HepG2 (cell line): ENCODE measurements around the gene C22orf31. TPM values are rescaled to one million over a fixed set of nuclear protein-coding genes. Genes with fewer than 3 reads are reported as not detected.

Experiments used
- FOSL2 ChIP-seq: sonication (generic); formaldehyde crosslinking; IDR thresholded peaks from 2 replicates; pipeline ENCODE4 v1.4.0; 2020; ENCODE audit warnings: missing genetic modification reagents
- FOXA3 ChIP-seq: IDR thresholded peaks from 2 replicates; pipeline ENCODE4 v1.6.1; 2016; ENCODE audit warnings: missing genetic modification reagents, missing compliant biosample characterization
- FOXO1 ChIP-seq: sonication (generic); formaldehyde crosslinking; IDR thresholded peaks from 2 replicates; pipeline ENCODE4 v1.4.0; 2020; ENCODE audit warnings: missing genetic modification reagents
- GATAD2A ChIP-seq: IDR thresholded peaks from 2 replicates; pipeline ENCODE4 v1.6.1; 2016
- HOXA3 ChIP-seq: sonication (generic); formaldehyde crosslinking; IDR thresholded peaks from 2 replicates; pipeline ENCODE4 v1.5.0; 2020; ENCODE audit warnings: missing genetic modification reagents
- PLRG1 ChIP-seq: fragments of 450-650 bp; conservative IDR thresholded peaks from 2 replicates; pipeline ENCODE4 v1.6.1; 2016
- POGZ ChIP-seq: sonication (generic); formaldehyde crosslinking; IDR thresholded peaks from 2 replicates; pipeline ENCODE4 v1.4.0; 2020; ENCODE audit warnings: mild to moderate bottlenecking, missing genetic modification reagents
- RXRA ChIP-seq: sonication (generic); formaldehyde crosslinking; IDR thresholded peaks from 2 replicates; pipeline ENCODE4 v1.5.1; 2020; ENCODE audit warnings: missing genetic modification reagents
- TCF7 ChIP-seq: sonication (generic); IDR thresholded peaks from 2 replicates; pipeline ENCODE4 v1.6.1; 2016; ENCODE audit warnings: antibody characterized with exemption, low read depth
- ZFP62 ChIP-seq: sonication (generic); formaldehyde crosslinking; IDR thresholded peaks from 2 replicates; pipeline ENCODE4 v1.4.0; 2020; ENCODE audit warnings: missing genetic modification reagents
- ZNF629 ChIP-seq: sonication (generic); formaldehyde crosslinking; conservative IDR thresholded peaks from 2 replicates; pipeline ENCODE4 v1.5.0; 2020; ENCODE audit warnings: missing genetic modification reagents
- ZNF644 ChIP-seq: IDR thresholded peaks from 2 replicates; pipeline ENCODE4 v1.6.1; 2016; ENCODE audit warnings: low read depth
- ZNF776 ChIP-seq: sonication (generic); formaldehyde crosslinking; IDR thresholded peaks from 2 replicates; pipeline ENCODE4 v1.4.0; 2020; ENCODE audit warnings: mild to moderate bottlenecking, missing genetic modification reagents
- ZNF878 ChIP-seq: sonication (generic); formaldehyde crosslinking; IDR thresholded peaks from 2 replicates; pipeline ENCODE4 v1.8.1; 2023; ENCODE audit warnings: mild to moderate bottlenecking, missing genetic modification reagents, moderate library complexity
- polyA plus RNA-seq, 8 experiments: library from polyadenylated mRNA; depleted of rRNA in 3 of 8; stranded (reverse) in 7 of 8; unstranded in 1 of 8; fragments of >200 nt; fragmentation: Illumina TruSeq in 4 of 8; extraction: Trizol in 4 of 8; gene quantifications; 2 replicates each; pipeline versions ENCODE4 v1.2.1 to v1.2.3, GENCODE V29; 2011 to 2016; ENCODE audit warnings: low read depth in 4 of 8, missing spikeins in 1 of 8, mixed read lengths in 1 of 8; ENCODE audit not compliant: insufficient read depth in 1 of 8
- total RNA-seq, 5 experiments: library from RNA; depleted of rRNA; stranded (reverse); fragments of >200 nt; fragmentation: Illumina TruSeq; extraction: Trizol; gene quantifications; 2 replicates each; pipeline ENCODE4 v1.2.3, GENCODE V29; 2016; ENCODE audit warnings: low read depth in 1 of 5
- TF ChIP-seq, protein P1 (sequence below): sonication (generic); formaldehyde crosslinking; conservative IDR thresholded peaks from 2 replicates; pipeline ENCODE4 v1.4.0; 2020; ENCODE audit warnings: mild to moderate bottlenecking, missing genetic modification reagents, moderate library complexity
- TF ChIP-seq, protein P2 (sequence below): IDR thresholded peaks from 2 replicates; pipeline ENCODE4 v1.6.1; 2018; ENCODE audit warnings: missing genetic modification reagents, mild to moderate bottlenecking, missing compliant biosample characterization
- TF ChIP-seq, protein P3 (sequence below): IDR thresholded peaks from 2 replicates; pipeline ENCODE4 v1.6.1; 2016; ENCODE audit warnings: low read depth
- TF ChIP-seq, protein P4 (sequence below): sonication (generic); formaldehyde crosslinking; IDR thresholded peaks from 2 replicates; pipeline ENCODE4 v1.5.0; 2020; ENCODE audit warnings: mild to moderate bottlenecking, missing genetic modification reagents
- TF ChIP-seq, protein P5 (sequence below): sonication (generic); formaldehyde crosslinking; IDR thresholded peaks from 2 replicates; pipeline ENCODE4 v1.5.0; 2020; ENCODE audit warnings: missing genetic modification reagents
- TF ChIP-seq, protein P6 (sequence below): sonication (generic); formaldehyde crosslinking; IDR thresholded peaks from 2 replicates; pipeline ENCODE4 v1.4.0; 2020; ENCODE audit warnings: missing genetic modification reagents, mild to moderate bottlenecking, borderline replicate concordance

C22orf31 gene
- total and polyA plus RNA-seq, 2 of the 13 experiments (the other 11 are each of a cell fraction or from before 2014, with no cell fraction given): not detected

DNA sequence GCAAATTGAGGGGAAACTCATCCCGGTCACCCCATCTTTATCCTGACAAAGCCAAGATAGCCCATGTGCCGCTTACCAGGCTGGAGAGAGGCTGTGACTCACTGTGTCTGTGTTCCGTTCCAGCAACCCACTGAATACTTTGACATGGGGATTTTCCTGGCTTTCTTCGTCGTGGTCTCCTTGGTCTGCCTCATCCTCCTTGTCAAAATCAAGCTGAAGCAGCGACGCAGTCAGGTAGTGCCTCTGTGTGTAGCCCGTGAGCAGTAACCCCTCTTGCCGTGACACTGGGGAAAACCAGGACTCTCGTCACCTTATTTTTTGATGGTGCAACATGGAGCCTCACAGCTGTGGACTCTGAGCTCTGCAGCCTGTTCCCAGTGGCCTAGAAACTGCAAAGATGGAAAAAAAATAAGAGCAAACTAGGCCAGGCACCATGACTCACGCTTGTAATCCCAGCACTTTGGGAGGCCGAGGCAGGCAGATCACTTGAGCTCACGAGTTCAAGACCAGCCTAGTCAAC lies 16.9 kb downstream of the C22orf31 start (continued):
- TF ChIP-seq, protein P1, sequence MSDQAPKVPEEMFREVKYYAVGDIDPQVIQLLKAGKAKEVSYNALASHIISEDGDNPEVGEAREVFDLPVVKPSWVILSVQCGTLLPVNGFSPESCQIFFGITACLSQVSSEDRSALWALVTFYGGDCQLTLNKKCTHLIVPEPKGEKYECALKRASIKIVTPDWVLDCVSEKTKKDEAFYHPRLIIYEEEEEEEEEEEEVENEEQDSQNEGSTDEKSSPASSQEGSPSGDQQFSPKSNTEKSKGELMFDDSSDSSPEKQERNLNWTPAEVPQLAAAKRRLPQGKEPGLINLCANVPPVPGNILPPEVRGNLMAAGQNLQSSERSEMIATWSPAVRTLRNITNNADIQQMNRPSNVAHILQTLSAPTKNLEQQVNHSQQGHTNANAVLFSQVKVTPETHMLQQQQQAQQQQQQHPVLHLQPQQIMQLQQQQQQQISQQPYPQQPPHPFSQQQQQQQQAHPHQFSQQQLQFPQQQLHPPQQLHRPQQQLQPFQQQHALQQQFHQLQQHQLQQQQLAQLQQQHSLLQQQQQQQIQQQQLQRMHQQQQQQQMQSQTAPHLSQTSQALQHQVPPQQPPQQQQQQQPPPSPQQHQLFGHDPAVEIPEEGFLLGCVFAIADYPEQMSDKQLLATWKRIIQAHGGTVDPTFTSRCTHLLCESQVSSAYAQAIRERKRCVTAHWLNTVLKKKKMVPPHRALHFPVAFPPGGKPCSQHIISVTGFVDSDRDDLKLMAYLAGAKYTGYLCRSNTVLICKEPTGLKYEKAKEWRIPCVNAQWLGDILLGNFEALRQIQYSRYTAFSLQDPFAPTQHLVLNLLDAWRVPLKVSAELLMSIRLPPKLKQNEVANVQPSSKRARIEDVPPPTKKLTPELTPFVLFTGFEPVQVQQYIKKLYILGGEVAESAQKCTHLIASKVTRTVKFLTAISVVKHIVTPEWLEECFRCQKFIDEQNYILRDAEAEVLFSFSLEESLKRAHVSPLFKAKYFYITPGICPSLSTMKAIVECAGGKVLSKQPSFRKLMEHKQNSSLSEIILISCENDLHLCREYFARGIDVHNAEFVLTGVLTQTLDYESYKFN (CRISPR knock-in tag): peak; percentile 38; the same call in 1 of the 2 replicates
- TF ChIP-seq ZNF629 (CRISPR knock-in tag): 0 out of 2 replicates have a peak, but pooled peaks have one; percentile 13
- peak; percentile 56; the same call in 1 of the 2 replicates for TF ChIP-seq POGZ (CRISPR knock-in tag)
- no peak for TF ChIP-seq TCF7
- TF ChIP-seq ZNF644 (CRISPR knock-in tag): peak; percentile 68
- TF ChIP-seq HOXA3: peak; percentile 45; the same call in 1 of the 2 replicates
- peak; percentile 81 for TF ChIP-seq FOSL2 (CRISPR knock-in tag)
- TF ChIP-seq, protein P2, sequence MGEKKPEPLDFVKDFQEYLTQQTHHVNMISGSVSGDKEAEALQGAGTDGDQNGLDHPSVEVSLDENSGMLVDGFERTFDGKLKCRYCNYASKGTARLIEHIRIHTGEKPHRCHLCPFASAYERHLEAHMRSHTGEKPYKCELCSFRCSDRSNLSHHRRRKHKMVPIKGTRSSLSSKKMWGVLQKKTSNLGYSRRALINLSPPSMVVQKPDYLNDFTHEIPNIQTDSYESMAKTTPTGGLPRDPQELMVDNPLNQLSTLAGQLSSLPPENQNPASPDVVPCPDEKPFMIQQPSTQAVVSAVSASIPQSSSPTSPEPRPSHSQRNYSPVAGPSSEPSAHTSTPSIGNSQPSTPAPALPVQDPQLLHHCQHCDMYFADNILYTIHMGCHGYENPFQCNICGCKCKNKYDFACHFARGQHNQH (CRISPR knock-in tag): no peak
- TF ChIP-seq, protein P3, sequence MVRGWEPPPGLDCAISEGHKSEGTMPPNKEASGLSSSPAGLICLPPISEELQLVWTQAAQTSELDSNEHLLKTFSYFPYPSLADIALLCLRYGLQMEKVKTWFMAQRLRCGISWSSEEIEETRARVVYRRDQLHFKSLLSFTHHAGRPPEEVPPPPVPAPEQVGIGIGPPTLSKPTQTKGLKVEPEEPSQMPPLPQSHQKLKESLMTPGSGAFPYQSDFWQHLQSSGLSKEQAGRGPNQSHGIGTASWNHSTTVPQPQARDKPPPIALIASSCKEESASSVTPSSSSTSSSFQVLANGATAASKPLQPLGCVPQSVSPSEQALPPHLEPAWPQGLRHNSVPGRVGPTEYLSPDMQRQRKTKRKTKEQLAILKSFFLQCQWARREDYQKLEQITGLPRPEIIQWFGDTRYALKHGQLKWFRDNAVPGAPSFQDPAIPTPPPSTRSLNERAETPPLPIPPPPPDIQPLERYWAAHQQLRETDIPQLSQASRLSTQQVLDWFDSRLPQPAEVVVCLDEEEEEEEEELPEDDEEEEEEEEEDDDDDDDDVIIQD (CRISPR knock-in tag): peak; percentile 55; the same call in 1 of the 2 replicates
- TF ChIP-seq, protein P4, sequence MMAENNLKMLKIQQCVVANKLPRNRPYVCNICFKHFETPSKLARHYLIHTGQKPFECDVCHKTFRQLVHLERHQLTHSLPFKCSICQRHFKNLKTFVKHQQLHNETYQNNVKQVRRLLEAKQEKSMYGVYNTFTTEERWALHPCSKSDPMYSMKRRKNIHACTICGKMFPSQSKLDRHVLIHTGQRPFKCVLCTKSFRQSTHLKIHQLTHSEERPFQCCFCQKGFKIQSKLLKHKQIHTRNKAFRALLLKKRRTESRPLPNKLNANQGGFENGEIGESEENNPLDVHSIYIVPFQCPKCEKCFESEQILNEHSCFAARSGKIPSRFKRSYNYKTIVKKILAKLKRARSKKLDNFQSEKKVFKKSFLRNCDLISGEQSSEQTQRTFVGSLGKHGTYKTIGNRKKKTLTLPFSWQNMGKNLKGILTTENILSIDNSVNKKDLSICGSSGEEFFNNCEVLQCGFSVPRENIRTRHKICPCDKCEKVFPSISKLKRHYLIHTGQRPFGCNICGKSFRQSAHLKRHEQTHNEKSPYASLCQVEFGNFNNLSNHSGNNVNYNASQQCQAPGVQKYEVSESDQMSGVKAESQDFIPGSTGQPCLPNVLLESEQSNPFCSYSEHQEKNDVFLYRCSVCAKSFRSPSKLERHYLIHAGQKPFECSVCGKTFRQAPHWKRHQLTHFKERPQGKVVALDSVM (CRISPR knock-in tag): no peak
- TF ChIP-seq, protein P5, sequence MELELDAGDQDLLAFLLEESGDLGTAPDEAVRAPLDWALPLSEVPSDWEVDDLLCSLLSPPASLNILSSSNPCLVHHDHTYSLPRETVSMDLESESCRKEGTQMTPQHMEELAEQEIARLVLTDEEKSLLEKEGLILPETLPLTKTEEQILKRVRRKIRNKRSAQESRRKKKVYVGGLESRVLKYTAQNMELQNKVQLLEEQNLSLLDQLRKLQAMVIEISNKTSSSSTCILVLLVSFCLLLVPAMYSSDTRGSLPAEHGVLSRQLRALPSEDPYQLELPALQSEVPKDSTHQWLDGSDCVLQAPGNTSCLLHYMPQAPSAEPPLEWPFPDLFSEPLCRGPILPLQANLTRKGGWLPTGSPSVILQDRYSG (CRISPR knock-in tag): no peak
- no peak for TF ChIP-seq ZNF878 (CRISPR knock-in tag)
- no peak for TF ChIP-seq PLRG1
- peak; percentile 51; the same call in 1 of the 2 replicates for TF ChIP-seq GATAD2A (CRISPR knock-in tag)
- TF ChIP-seq FOXA3 (CRISPR knock-in tag): 0 out of 2 replicates have a peak, but pooled peaks have one; percentile 35
- TF ChIP-seq, protein P6, sequence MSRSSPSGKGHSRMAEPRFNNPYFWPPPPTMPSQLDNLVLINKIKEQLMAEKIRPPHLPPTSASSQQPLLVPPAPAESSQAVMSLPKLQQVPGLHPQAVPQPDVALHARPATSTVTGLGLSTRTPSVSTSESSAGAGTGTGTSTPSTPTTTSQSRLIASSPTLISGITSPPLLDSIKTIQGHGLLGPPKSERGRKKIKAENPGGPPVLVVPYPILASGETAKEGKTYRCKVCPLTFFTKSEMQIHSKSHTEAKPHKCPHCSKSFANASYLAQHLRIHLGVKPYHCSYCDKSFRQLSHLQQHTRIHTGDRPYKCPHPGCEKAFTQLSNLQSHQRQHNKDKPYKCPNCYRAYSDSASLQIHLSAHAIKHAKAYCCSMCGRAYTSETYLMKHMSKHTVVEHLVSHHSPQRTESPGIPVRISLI: peak; percentile 72; the same call in 1 of the 2 replicates
- no peak for TF ChIP-seq FOXO1 (CRISPR knock-in tag)
- no peak for TF ChIP-seq ZFP62 (CRISPR knock-in tag)
- TF ChIP-seq ZNF776 (CRISPR knock-in tag): no peak
- TF ChIP-seq RXRA (CRISPR knock-in tag): peak; percentile 33; the same call in 1 of the 2 replicates
